ENCODE results near the gene TMEM134. TPM values are rescaled to one million over a fixed set of nuclear protein-coding genes. Genes with fewer than 3 reads are reported as not detected.
A peak's percentile ranks its signal among the peaks of the same experiment; 100 is the strongest.

TMEM134 gene
- total and polyA plus RNA-seq, 9 of the 15 experiments (the other 6 are each of a cell fraction or from before 2014, with no cell fraction given) = 0.63 to 48.4 (median 10.7) TPM

DNA sequence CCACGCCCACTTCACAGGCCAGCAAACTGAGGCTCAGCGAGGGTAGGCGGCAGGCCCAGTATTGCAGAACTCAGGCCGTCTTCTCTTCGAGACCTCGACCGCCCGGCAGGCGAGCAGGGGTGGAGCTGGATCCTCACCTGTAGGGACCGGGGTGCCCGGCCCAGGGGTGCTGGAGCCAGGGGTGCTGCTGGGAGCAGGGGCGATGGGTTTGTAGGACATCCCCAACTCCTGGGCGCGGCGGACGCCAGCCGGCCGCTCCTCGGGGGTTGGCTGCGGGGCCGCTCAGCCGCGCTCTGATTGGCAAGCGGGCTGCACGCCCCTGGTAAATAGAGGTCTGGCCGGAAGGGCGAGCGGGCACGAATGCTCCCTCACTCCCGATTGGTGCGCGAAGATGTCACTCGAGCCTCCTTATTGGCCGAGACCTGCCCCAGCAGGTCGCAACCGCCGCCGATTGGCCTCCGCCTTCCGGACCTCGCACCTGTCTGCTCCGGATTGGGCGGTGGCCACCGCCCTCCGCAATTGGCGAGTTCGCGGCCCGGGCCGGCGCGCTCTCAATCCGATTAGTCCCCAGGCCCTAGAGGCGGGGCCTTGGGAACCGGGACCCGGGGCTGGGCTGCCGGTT is 38.9 kb upstream of the TMEM134 start, which contains the start of gene CDK2AP2 (continued):
- TF ChIP-seq, protein P1, sequence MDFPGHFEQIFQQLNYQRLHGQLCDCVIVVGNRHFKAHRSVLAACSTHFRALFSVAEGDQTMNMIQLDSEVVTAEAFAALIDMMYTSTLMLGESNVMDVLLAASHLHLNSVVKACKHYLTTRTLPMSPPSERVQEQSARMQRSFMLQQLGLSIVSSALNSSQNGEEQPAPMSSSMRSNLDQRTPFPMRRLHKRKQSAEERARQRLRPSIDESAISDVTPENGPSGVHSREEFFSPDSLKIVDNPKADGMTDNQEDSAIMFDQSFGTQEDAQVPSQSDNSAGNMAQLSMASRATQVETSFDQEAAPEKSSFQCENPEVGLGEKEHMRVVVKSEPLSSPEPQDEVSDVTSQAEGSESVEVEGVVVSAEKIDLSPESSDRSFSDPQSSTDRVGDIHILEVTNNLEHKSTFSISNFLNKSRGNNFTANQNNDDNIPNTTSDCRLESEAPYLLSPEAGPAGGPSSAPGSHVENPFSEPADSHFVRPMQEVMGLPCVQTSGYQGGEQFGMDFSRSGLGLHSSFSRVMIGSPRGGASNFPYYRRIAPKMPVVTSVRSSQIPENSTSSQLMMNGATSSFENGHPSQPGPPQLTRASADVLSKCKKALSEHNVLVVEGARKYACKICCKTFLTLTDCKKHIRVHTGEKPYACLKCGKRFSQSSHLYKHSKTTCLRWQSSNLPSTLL (IDR thresholded peaks at IDR 0.05) = peak; percentile 67
- peak; percentile 34; the same call in 1 of the 2 replicates for TF ChIP-seq SIN3B (IDR thresholded peaks at IDR 0.05; ENCODE audit: low read depth)
- TF ChIP-seq, protein P2, sequence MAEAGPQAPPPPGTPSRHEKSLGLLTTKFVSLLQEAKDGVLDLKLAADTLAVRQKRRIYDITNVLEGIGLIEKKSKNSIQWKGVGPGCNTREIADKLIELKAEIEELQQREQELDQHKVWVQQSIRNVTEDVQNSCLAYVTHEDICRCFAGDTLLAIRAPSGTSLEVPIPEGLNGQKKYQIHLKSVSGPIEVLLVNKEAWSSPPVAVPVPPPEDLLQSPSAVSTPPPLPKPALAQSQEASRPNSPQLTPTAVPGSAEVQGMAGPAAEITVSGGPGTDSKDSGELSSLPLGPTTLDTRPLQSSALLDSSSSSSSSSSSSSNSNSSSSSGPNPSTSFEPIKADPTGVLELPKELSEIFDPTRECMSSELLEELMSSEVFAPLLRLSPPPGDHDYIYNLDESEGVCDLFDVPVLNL (CRISPR knock-in tag; IDR thresholded peaks at IDR 0.05; ENCODE audit: low read depth) = peak; percentile 84; the same call in 1 of the 2 replicates
- no peak for TF ChIP-seq NR4A1 (CRISPR knock-in tag; IDR thresholded peaks at IDR 0.05)
- TF ChIP-seq NR4A1 (tag; IDR thresholded peaks at IDR 0.05) = 0 out of 2 replicates have a peak, but pooled peaks have one; percentile 16
- peak; percentile 53; the same call in 1 of the 2 replicates for TF ChIP-seq ZBTB7A (IDR thresholded peaks at IDR 0.05; ENCODE audit: borderline replicate concordance, control insufficient read depth, low read depth, low read length)
- TF ChIP-seq DMBX1 (CRISPR knock-in tag; IDR thresholded peaks at IDR 0.05; ENCODE audit: borderline replicate concordance) = 0 out of 2 replicates have a peak, but pooled peaks have one; percentile 21
- peak; percentile 100 for TF ChIP-seq NFYB (IDR thresholded peaks at IDR 0.05; ENCODE audit: extremely low read depth, insufficient read length)
- peak; percentile 82 for TF ChIP-seq ZNF121 (CRISPR knock-in tag; conservative IDR thresholded peaks at IDR 0.05)
- no peak for TF ChIP-seq SNIP1 (IDR thresholded peaks at IDR 0.05; ENCODE audit: low read depth)
- TF ChIP-seq NFIC (IDR thresholded peaks at IDR 0.05) = peak; percentile 48
- peak; percentile 82 for TF ChIP-seq RBM22 (IDR thresholded peaks at IDR 0.05; ENCODE audit: low read depth, low read length, poor library complexity, severe bottlenecking)
- TF ChIP-seq, protein P3, sequence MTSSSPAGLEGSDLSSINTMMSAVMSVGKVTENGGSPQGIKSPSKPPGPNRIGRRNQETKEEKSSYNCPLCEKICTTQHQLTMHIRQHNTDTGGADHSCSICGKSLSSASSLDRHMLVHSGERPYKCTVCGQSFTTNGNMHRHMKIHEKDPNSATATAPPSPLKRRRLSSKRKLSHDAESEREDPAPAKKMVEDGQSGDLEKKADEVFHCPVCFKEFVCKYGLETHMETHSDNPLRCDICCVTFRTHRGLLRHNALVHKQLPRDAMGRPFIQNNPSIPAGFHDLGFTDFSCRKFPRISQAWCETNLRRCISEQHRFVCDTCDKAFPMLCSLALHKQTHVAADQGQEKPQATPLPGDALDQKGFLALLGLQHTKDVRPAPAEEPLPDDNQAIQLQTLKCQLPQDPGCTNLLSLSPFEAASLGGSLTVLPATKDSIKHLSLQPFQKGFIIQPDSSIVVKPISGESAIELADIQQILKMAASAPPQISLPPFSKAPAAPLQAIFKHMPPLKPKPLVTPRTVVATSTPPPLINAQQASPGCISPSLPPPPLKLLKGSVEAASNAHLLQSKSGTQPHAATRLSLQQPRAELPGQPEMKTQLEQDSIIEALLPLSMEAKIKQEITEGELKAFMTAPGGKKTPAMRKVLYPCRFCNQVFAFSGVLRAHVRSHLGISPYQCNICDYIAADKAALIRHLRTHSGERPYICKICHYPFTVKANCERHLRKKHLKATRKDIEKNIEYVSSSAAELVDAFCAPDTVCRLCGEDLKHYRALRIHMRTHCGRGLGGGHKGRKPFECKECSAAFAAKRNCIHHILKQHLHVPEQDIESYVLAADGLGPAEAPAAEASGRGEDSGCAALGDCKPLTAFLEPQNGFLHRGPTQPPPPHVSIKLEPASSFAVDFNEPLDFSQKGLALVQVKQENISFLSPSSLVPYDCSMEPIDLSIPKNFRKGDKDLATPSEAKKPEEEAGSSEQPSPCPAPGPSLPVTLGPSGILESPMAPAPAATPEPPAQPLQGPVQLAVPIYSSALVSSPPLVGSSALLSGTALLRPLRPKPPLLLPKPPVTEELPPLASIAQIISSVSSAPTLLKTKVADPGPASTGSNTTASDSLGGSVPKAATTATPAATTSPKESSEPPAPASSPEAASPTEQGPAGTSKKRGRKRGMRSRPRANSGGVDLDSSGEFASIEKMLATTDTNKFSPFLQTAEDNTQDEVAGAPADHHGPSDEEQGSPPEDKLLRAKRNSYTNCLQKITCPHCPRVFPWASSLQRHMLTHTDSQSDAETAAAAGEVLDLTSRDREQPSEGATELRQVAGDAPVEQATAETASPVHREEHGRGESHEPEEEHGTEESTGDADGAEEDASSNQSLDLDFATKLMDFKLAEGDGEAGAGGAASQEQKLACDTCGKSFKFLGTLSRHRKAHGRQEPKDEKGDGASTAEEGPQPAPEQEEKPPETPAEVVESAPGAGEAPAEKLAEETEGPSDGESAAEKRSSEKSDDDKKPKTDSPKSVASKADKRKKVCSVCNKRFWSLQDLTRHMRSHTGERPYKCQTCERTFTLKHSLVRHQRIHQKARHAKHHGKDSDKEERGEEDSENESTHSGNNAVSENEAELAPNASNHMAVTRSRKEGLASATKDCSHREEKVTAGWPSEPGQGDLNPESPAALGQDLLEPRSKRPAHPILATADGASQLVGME (CRISPR knock-in tag; IDR thresholded peaks at IDR 0.05) = peak; percentile 84; the same call in 1 of the 2 replicates
- TF ChIP-seq NR2C2 (CRISPR knock-in tag; IDR thresholded peaks at IDR 0.05) = peak; percentile 75
- no peak for TF ChIP-seq NR2C2 (tag; IDR thresholded peaks at IDR 0.05)

Data from K562 (cell line).